GM10266 (cell line): ENCODE data around the gene TRMT44.

Experiments
- DNase-seq: peaks from one replicate; pipeline ENCODE4 v3.0.0; 2012; ENCODE audit errors: extremely low spot score
- CTCF ChIP-seq: IDR thresholded peaks from 2 replicates; pipeline ENCODE4 v1.5.1; 2012; ENCODE audit warnings: mild to moderate bottlenecking, low read depth; ENCODE audit not compliant: control insufficient read depth, insufficient read depth; ENCODE audit errors: missing control alignments

TRMT44 gene

GRCh38 chr4:8504279-8505007, 63.9 kb downstream of the TRMT44 start:
- no peak for TF ChIP-seq CTCF
- no peak for DNase-seq

GRCh38 chr4:8505229-8505628, 64.7 kb downstream of the TRMT44 start:
- no peak for TF ChIP-seq CTCF
- DNase-seq: no peak

GRCh38 chr4:8506006-8506372, 65.4 kb downstream of the TRMT44 start:
- no peak for TF ChIP-seq CTCF

GRCh38 chr4:8506373-8507195, 66.0 kb downstream of the TRMT44 start:
- no peak for TF ChIP-seq CTCF
- DNase-seq: no peak

More at GRCh38 chr4:8506006-8506372, 65.4 kb downstream of the TRMT44 start:
- no peak for DNase-seq

GRCh38 chr4:8507196-8507570, 66.6 kb downstream of the TRMT44 start:
- TF ChIP-seq CTCF: no peak
- DNase-seq: no peak

GRCh38 chr4:8507624-8508023, 67.0 kb downstream of the TRMT44 start:
- TF ChIP-seq CTCF: no peak
- no peak for DNase-seq

- TF ChIP-seq CTCF: no peak
- no peak for DNase-seq
Observed at GRCh38 chr4:8508266-8508665, 67.7 kb downstream of the TRMT44 start.
